Esophagus mucosa (tissue), 1 donor: ENCODE results near the gene RPTOR. TPM values are rescaled to one million over a fixed set of nuclear protein-coding genes. Genes with fewer than 3 reads are reported as not detected.
"Not testable (repeated sequence)": the region's sequence is repeated elsewhere in the genome, so short reads cannot be mapped to it uniquely, and the experiment has no call there.

Experiments
- ATAC-seq: fragments of 200-7000 bp; cut with Tn5 transposase; one replicate; pipeline ENCODE4 v1.9.1; 2020
- total RNA-seq: library from RNA; stranded (reverse); gene quantifications from one replicate; pipeline ENCODE4 v1.2.4, GENCODE V29; 2023
- donor health status: DM: yes; HTN: yes; CAD: no.

Gene RPTOR
- total RNA-seq, 1 donor from 2014 or later: 14.9 TPM

DNA sequence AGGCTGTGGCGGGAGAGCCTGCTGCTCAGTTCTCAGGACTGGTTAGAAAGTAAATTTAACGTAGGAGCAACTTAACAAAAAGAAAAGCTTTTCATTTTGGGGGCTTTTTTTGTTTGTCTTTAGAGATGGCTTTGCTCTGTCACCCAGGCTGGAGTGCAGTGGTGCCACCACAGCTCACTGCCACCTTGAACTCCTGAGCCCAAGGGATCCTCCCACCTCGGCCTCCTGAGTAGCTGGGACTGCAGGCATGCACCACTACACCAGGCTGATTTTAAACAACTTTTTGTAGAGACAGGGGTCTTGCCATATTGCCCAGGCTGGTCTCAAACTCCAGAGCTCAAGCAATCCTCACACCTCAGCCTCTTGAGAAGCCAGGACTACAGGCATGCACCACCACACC is 205.0 kb downstream of the RPTOR start:
- ATAC-seq: no peak

DNA sequence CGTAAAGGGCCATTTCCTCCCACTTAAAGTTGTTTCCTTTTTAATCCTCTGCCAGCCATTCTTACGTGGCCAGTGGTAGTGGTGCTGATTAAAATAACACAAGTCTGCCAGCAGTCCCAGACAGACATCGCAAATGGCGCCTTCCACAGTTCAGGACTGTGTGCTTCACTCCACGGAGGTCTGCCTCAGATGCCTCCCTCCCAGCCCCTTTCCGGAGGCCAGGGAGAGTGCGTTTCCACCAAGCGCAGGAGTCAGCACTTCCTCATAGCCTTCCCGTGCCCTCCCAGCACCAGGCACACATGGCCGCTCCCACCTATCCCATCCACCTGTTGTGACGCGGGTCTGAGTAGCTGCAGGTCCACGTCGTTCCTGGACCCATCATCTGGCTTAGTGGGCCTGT is 205.6 kb downstream of the RPTOR start:
- ATAC-seq: no peak

DNA sequence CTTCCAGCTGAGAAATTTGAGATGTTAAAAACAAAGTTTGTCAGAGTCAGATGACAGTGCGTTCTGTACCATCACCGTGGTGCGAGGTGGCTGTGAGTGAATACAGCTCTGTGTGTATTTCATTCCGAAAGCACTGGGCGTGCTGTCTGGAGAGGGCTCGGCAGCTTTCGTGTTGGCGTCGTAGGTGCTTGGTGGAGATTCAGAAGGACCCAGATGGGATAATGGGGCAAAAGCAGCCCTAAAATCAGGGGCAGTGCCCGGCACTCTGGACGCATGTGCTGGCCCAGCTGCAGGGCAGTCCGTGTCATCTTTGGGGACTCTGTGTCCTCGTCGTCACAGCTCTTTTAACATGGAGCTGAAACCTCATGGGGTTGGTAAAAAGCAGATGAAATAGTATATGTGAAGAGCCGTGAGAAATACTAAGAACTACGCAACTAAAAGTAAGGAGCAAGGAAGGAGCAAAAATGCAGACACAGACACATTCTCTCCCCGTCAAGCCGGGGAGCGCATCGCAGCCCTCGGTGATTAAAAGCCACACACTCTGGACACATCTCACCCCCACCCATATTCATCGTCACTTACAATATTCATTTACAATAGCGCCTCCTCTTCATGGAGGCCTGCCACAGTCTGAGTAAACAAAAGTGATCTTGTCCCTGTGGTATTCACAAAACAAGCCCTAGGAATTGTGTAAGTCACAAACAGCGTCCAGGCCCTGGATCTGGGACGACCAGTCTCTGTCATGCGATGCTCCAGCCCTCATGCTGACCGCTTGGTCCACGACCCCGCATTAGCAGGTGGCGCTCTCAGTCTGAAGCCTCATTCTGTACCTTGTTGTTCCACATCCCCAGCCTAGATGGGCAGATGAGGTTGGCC is 206.7 kb downstream of the RPTOR start:
- ATAC-seq: no peak

DNA sequence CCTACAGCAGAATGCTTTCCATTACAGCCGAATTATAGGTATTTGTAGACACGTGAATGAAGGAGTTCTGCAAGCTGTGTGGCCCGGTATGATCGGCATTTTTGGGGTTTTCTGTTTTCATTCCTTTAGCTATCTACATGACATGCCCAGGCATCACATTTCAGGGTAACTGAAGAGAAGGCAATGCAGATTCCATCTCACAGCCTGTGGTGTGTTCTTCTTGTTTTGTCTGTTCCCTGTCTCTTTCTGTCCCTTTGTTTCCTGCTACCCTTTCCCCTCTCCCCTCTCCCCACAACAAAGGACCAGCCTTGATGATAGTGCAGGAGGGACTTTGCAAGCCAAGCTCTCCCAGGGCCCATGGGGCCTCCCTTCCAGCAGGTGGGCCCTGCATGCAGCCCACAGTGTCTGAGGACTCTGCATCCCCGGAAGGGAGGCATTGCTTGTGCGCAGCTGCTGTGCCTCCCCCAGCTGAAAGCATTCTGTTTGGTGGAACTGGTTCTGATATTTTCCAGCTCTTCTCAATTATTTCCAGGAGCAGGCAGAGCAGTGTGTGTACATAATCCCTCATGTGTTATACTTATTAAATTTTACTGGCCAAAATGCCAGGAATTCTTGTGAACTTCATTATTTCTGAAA is 207.4 kb downstream of the RPTOR start:
- no peak for ATAC-seq

DNA sequence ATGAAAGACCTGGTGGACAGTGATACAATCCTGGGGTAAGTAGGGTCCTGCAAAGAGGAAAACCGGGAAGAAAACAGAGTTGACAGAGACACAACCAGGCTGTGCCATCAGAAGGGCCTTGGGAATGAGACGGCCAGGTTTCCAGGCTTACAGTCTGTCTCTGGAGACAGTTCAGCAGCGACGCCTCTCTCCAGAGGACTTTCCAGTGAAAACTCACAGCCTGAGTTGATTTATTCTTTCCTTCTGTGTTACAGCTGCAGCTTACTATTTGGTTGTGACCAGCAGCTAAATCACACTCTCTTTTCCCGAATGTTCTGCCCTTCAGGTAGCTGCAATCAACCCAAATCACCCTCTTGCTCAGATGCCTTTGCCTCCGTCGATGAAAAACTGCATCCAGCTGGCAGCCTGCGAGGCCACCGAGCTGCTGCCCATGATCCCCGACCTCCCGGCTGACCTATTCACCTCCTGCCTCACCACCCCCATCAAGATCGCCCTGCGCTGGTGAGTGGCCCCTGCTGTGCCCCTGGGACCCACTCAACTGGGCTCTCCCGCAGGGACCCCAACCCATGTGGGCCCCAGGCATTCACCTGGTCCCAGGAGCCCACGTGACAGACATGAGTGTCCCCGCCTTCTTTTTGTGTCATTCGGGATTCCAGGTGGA is 209.2 kb downstream of the RPTOR start:
- ATAC-seq: no peak

DNA sequence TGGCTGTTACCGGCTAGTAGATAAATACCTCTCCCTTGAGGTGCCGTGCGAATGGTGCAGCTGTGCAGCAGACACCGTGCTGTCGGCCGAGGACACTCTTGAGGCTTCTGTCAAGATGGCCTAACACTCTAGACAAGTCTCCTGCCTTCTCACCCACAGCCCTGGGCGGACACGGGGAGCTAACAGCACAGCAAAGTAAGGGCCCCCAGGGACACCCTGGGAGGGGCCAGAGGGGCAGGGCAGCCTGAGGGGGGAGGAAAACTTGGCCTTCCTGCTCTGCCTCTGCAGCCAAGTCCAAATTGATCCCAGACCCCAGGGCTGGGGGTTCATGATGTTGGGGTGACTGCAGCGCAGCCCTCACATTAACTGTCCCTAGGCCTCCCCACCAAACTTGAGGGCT is 210.2 kb downstream of the RPTOR start:
- ATAC-seq: no peak

DNA sequence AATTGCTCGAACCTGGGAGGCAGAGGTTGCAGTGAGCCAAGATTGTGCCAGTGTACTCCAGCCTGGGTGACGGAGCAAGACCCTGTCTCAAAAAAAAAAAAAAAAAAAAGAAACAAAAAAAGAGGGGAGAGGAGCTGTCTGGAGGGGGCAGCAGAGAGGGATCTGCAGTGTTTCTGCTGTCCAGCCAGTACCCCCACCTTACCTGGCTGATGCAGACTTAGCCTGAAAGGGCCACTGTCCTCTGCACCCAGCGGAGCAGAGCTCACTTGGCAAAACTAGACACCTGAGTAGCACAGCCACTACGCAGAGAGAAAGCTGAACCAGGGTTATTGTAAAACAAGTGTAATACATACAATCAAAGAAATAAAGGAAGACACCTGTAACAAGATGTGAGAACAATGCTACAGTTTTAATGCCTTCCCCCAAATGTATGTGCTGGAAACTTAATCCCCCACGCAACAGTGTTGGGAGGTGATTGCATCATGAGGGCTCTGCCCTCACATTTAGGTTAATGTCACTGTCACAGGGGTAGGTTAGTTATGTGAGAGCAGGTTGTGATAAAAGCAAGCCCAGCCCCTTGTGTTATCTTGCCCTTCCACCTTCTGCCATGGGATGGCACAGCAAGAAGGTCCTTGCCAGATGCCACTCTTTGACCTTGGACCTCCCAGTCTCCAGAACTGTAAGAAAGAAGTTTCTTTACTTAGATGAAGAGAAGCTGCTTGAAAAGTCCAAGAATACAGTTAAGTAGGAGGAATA is 211.2 kb downstream of the RPTOR start:
- no peak for ATAC-seq

DNA sequence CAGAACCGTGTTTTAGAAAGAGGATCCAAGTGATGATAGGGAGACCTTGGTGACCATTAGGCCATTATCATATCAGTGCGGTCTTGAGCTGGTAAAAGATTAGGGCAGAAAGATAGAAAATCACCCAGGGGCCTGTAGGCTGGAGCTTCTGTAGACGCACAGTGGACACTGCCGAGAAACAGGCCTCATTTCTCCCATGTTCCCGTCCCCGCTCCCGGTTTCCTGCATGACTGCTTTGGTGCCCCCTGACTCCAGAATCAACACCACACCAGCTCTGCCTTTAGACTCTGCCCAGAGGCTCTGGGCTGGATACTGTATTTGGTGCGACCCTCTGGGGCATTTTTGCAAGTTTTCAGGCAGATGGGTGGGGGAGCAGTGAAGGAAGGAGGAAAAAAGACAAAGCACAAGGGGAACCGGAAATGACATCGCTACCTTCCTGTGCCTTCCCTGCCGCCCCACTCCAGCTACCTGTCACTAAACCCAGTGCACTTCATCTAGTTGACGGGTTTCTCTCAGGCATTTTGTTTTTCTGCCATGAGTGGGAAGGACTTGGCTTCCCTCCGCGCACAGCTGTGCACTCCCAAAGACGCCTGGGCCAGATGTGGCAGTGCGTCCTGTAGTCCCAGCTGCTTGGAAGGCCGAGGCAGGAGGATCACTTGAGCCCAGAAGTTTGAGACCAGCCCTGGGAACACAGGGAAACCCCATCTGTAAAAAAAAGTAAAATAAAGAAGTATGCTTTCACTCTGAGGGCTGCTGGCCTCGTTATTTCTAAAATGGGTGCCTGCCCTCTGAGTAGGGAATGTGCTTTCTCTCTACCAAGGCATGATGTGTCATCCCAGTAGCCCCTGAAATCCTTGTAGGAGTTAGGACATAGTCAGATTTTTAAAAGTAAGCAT is 214.1 kb downstream of the RPTOR start:
- ATAC-seq: no peak

DNA sequence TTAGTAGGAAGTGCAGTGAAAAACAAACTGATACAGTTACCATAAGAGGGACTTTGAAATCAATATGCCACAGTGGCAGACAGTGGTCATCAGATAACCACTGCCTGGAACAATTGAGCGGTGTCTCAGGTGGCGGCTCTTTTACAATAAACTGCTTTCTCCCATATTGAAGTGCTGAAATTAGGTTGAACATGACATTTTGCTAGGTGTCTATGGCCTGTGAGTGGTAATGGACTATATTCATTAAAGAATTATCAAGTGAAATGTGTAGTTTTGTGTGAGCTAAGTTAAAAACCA is 214.7 kb downstream of the RPTOR start:
- no peak for ATAC-seq

DNA sequence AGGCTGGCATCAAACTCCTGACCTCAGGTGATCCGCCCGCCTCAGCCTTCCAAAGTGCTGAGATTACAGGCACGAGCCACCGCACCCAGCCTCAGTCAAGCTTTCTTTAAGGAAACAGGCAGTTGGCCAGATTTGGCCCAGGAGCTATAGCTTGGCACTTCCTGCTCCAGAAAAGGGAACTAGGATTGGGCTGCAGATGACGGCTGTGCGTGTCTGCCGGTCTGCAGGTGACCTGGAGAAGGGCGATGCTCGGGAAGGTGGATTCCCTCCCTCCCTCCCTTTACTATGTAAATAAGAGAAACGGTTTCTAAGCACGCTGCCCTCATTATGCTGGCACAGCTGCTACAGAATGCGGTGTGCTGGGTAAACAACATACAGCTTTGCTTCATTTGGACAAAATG is 215.9 kb downstream of the RPTOR start:
- ATAC-seq: peak; percentile 56

DNA sequence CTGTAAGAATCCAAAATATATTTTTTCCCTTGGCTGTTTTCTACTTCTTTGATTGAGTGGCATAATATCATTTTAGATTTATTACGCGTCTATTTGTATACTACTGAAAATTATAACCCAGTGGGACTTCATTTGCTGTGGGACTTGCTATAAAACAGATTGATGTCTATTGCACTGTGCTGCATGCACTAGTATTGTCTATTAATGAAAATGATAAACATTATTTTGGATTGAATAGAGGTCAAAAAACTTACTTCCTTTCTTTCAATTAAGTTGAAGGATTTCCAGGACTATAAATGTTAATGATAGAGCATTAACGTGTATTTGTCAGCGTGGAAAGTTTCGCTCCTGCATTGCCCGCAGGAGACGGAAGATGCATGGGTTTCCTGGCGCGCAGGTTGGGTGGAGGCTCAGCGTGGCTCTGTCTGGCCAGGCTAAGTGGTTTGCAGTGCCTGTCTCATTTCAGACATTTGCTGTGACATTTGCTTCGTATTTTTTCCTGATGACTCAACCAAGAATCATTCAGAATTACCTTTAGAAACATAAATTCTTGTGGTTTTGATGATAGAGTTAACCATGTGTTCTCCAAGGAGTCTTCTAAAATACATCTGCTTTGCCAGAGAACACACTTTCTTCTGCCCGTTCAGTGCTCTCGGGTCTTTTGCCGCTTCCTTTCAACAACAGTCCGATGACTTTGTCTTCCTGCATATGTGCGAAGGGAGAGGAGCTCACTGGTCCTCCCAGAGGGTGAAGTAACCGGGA is 216.7 kb downstream of the RPTOR start:
- ATAC-seq: peak; percentile 54

DNA sequence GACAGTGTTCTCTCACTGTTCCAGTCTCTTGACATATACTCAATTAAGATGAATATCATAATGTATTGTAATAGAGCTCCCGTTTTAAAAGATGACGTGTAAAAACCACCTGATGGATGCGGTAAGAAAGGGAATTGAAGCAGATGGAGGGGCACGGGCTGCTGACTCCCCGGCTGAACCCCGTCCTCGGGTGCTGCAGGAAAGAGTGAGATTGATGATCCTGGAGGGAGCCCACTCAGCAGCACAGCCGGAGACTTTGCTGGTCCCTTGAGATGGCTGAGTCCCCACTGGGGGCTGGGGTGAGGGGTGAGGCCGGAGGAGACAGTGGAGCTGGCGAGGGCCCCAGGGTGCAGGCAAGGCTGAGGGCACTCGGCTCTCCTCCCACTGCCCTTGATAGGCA is 217.4 kb downstream of the RPTOR start:
- ATAC-seq: no peak

DNA sequence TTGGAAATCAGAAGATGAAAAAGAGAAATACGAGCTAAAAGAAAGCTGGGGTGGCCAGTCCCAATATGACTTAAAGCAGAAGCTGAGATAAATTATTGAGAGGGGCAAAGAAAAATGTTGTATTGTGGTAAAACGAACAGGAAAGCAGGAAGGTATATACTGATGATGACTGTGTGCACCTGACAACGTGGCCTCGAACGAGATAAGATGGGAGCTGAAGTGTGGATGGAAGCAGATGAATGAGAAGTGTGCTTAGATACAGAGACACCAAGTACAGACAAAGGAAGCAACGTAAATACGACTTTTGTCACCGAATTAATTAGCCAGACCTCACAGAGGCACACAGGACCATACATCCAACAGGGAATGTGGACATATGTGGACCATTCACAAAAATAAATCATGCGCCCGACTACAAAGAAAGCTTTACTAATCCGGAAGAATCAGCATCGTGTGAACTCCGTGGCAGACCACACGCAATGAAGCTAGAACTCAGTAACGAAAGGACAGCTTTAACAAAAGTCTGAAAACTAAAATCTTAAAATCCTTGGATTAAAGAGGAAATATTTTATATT is 218.7 kb downstream of the RPTOR start:
- ATAC-seq: no peak

DNA sequence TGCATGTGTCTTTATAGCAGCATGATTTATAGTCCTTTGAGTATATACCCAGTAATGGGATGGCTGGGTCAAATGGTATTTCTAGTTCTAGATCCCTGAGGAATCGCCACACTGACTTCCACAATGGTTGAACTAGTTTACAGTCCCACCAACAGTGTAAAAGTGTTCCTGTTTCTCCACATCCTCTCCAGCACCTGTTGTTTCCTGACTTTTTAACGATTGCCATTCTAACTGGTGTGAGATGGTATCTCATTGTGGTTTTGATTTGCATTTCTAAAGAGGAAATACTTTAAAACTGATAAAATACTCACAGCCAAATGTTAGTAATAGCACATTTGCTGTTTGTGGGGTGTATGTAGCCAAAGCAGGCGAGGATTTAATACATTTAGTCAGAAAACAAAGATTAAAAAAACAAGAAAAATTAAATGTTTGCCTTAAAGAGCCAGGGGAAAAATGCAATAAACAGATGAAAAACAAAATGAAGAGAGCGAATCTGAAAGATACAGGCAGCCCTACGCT is 220.0 kb downstream of the RPTOR start:
- not testable (repeated sequence) for ATAC-seq

DNA sequence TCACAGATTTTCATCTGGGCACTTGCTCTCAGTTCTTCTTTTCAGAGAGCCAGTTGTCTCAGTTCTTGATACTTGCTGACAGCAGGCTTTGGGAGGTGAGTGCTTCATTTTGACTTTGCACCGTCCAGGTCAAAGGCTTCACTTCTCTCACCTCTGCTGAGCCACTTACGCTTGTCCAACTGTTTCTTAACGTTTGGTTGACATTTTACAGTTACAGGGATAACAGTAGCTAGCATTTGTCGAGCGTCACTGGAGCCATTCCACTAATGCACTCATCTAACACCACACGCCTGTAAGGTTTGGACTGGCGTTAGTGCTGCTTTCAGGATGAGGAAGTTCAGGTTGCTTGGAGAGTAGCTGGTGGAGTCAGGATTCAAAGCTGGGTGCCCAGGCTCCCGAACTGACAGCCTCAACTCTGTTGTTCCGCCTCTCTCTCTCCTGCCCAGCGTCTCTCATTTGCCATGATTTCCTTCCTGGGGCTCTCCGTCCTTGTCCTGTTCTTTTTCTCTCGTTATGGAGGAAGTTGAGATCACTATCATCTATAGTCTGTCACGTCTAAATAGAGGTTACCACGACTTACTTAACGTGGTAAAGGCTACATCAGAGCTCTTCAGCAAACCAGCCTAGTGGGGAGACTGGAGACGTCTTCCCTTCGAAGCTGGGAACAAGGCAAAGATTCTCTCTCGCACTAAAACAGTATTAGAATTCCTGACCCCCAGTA is 220.8 kb downstream of the RPTOR start:
- ATAC-seq: no peak

DNA sequence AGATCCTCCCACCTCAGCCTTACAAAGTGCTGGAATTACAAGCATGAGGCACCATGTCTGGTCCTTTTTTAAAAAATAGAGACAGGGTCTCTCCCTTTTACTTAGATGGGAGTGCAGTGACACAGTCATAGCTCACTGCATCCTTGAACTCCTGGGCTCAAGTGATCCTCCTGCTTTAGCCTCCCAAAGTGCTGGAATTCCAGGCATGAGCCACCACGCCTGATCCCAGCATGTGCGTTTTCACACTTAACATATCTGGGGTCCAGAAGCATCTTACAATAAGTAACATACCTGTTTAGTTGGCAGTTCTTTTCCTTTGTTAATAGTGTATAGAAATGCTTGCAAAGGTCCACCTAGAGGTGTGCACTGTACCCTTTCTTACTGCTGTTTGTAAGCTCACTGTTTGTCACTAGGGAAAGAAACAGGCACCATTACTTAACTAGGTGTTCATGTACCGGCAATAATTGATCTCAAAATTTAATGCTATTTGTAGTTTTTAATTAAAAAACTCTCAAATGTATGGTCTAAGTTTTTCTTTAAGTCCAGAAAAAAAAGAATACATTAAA is 221.7 kb downstream of the RPTOR start:
- no peak for ATAC-seq

DNA sequence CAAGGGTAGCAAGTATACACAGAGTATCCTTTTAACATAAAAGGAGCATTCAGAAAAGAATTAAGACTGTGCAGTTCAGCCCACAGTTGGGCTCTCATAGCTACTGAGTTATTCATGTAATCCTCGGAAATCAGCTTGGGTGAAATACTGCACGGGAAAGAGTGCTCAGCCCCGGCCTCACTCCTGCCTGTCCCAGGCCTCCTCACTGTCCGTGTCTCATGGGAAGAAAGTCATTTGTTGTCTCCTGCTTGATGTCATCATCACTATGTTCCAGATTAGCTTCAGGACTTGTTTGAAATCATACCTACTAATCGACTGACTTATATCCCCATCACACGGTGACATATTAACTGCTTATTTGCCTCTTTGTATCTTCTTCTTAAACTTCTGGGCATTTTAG is 223.8 kb downstream of the RPTOR start:
- ATAC-seq: no peak

DNA sequence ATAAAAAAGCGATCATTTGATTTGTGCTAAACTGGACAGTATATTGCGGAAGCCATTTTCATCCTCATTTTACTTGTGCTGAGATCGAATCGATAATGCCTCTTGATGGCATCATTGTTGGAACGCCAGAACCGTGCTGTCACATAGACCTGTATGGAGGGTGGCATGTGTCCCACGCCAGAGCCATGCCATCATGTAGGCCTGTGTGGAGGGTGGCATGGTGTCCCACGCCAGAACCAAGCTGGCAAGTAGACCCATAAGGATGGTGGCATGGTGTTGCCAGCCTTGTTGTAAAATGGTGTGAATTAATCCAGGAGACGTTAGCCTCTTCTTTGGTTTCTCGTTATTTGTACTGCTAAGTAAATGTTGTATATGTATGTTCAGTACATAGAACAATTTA is 224.3 kb downstream of the RPTOR start:
- ATAC-seq: no peak

DNA sequence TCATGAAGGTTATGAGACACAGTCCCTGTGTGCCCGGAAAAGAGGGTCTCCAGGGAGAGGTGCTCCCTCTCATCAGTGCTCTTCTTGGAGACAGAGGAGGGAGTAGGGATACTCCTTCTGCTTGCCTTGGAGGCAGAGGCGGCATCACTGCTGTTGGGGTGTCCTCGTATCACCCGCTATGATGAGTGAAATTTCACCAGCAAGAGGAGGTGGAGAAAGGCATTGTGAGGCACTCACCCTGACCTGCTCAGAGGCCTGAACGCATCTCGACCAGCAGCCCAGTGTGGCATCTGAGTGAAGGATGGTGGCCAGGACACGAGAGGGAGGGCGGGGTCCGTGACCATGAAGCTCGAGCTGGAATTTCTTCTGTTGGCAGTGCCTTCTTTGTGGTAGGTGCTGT is 224.9 kb downstream of the RPTOR start:
- no peak for ATAC-seq
